HUES64 (cell line): ENCODE measurements around the gene CIDEC.

Experiments
- H3K27ac ChIP-seq: 2 replicates; pipeline ENCODE4 v1.7.0; 2013; ENCODE audit warnings: low read depth, low read length, inconsistent platforms
- H3K27me3 ChIP-seq: 2 replicates; pipeline ENCODE4 v1.6.1; 2013; ENCODE audit warnings: mild to moderate bottlenecking, low read length; ENCODE audit not compliant: insufficient read depth
- H3K36me3 ChIP-seq: 2 replicates; pipeline ENCODE4 v1.6.1; 2013; ENCODE audit warnings: mild to moderate bottlenecking, low read length; ENCODE audit not compliant: insufficient read depth
- H3K4me1 ChIP-seq: 2 replicates; pipeline ENCODE4 v1.6.1; 2013; ENCODE audit warnings: mild to moderate bottlenecking, low read length, moderate library complexity; ENCODE audit not compliant: insufficient read depth
- H3K4me3 ChIP-seq: 2 replicates; pipeline ENCODE4 v1.5.1; 2013; ENCODE audit warnings: mild to moderate bottlenecking, low read length, moderate library complexity
- H3K9ac ChIP-seq: 2 replicates; pipeline ENCODE4 v1.6.1; 2013; ENCODE audit warnings: mild to moderate bottlenecking, low read depth, low read length
- H3K9me3 ChIP-seq: 2 replicates; pipeline ENCODE4 v1.6.1; 2013; ENCODE audit warnings: low read depth, low read length; ENCODE audit not compliant: insufficient read depth
- WGBS: fragments of 150-250, 120-280 bp; methylation state at CpG from one replicate; pipeline ENCODE4 v1.1.7; 2013; ENCODE audit warnings: missing lambda C conversion rate; 5-methylcytosine and 5-hydroxymethylcytosine counted together

Gene CIDEC

GRCh38 chr3:9818666-9819335 is 61.3 kb downstream of the CIDEC start:
- Histone ChIP-seq H3K4me3 (no peak overlapping the region), H3K27ac (no peak overlapping the region), H3K9me3 (no peaks in the 10 kb centered on the region), H3K27me3 (no peaks in the 10 kb centered on the region), H3K36me3 (no peaks in the 10 kb centered on the region), H3K4me1 (no peaks in the 10 kb centered on the region), H3K9ac (no peak overlapping the region)
- 92% methylated on average over 6 of the region's 7 CpGs for WGBS

- Histone ChIP-seq H3K27ac (no peak overlapping the region), H3K4me1 (no peaks in the 10 kb centered on the region), H3K36me3 (no peaks in the 10 kb centered on the region), H3K9me3 (no peaks in the 10 kb centered on the region), H3K9ac (no peak overlapping the region), H3K4me3 (no peak overlapping the region), H3K27me3 (no peaks in the 10 kb centered on the region)
- WGBS: 91% methylated on average over 6 of the region's 6 CpGs
Observed at GRCh38 chr3:9817436-9817835, 62.6 kb downstream of the CIDEC start.
